Stimulated activated CD8-positive, alpha-beta memory T cell treated with anti-CD3 and anti-CD28 coated beads, Interleukin-12 subunit alpha, Interleukin-12 subunit beta, amount 100 ng/mL, for 1 hour (primary cell): ENCODE data around the gene PEPD.

Source experiments
- DNase-seq: peaks from one replicate; pipeline ENCODE4 v3.0.0-alpha.2; 2020; ENCODE audit warnings: low read depth

Gene PEPD

DNA sequence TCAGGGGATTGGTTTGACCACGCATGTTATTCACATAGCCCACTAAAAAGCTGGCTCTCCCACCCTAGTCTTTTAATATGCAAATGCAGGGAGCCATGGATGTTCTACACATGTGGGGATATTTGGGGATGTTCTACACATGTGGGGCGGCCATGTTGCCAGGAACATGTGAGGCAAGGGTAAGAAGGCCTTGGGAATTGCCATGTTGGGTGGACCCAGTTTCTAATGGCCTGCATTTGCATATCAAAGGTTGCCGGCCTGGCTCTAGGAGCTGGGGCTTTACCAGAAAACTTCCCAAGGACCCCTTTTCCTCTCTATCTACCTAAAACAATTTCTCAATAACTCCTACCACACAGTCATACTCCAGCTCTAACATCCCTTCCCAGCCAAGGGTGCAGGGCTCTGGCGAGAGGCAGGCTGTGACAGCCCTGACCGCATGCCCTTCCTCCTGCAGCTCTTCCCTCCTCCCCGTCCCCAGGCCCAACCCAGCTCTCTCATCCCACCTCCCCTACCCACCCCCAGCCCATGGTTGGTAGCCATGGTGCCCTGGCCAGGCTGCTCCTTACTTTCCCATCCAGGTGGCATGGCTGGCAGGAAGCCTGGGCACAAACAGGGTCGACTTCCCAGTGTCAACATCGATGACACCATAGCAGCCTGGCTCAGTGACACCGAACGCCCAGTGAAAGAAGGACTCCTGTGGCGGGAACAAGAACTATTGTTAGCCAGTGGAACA, 11.0 kb downstream of the PEPD start:
- DNase-seq, result no peak

DNA sequence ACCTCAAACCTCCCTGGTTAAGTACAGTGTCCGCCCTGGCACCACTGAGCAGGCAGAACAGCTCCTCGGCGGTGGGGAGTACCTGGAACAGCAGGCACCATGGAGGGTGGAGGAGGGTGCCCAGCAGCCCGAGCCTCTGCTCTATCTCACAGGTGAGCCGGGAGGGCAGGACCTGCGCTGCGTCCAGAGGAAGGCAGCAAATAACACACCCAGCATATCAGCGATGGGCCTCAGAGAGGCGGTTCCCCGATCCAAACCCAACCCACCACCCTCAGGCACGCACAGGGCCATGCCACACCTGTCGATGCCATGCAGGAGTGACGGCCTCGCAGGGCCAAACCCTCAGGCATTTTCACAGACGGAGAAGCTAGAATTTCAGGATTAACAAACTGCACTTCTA, 11.8 kb downstream of the PEPD start:
- no peak for DNase-seq

DNA sequence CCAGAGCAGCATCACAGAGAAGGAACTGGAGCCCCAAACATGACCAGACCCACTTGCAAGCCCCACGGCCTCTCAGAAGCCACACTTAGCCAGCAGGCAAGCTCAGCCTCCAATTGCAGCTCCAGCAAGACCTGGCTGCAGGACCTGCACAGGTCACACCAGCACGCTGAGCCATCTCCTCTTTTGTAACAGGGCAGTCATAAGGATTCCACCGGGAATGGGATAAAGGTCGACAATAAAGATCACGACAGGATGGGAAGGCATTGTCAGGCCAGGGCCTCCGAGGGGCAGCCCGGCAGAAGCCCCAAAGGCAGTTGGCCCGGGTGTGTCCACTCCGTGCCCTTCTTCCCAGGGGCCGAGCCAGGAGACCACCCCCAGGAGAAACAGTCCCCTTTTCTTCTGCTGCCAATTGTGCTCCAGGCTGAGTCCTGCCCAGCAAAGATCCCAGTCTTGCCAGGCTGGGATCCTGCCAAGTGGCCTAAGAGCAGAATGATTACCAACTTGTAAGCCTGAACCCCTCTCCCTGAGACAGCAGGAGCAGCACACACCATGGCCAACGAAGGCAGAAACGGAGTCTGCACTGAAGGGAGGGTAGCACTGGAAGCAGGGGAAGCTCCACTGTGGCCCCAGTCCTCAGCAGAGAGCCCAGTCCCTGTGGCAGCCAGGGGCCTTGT, 12.5 kb downstream of the PEPD start:
- no peak for DNase-seq

DNA sequence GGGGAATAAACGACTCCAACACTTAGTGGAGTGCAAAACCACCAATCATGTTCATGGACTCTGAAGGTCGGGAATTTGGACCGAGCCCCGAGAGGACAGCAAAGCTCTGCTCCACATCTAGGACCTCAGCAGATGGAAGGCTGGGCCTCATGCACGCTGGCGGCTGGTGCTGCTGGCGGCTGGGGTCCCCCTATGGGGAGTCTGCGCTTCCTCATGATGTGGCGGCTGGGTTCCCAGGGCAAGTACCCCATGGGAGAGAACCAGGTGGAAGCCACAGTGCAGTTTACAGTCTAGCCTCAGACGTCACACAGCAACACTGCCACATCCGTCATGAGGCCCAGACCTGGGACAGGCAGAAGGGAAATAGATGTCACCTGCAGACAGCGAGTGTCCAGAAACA, 13.2 kb downstream of the PEPD start:
- DNase-seq, result no peak

DNA sequence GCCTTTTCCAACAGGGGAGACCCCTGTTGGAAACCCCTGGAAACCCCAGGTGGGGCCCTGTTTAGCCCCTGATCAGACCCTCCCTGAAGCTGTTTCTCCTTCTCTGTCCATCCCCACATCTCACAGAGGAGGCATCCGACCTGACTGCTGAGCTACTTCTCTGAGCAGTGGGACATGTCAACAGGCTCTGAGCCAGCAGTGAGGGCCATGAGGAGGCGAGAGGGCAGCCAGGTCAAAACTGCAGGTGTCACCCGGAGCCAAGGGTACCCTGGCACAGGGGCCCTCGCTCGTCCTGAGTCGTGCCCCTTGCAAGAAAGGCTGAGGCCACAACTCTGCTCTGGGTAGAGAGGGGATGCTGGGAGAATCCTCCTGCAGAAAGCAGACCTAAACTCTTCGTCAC, 13.6 kb downstream of the PEPD start:
- DNase-seq, result no peak

DNA sequence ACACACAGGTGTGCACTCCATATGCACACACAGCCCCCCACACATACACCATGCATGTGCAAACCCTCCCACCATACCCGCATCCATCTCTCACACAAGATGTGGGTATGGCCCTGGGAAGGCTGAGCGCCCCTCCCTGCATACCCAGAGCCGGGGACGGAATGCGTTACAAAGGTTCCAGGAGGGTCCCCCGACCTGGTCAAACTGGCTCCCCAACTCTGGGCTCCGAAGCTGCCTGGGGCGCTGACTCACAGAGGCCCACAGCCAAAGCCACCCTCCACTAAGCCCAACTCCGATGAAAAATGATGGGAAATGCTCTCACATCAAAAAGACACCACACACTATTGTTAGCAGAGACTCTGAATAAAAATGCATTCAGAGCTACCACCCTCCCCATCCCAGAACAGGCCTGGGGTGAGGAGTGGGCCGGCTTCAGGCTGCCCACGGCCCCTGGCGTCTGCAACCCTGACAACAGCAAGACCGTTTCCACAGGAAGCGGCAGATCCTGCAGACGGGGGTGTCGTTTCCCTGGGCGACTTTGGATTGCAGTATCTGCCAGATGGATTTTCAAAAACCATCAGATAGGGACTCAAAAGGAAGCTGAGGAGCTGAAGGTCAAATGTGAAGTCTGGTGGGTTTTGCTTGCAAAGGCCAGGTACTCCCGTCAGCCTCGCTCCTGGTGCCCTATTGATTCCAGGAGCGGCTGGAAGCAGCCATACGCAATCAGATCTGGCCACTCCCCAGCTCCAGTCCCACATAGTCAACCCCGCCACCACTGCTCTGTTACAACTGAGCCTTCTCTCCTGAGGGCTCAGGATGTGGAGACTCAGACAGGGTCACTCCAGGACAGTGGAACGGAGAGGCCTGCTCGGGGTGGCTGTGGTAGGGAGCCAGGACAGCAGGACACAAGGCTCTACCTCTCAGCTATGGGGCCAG, 14.3 kb downstream of the PEPD start:
- DNase-seq, result no peak

DNA sequence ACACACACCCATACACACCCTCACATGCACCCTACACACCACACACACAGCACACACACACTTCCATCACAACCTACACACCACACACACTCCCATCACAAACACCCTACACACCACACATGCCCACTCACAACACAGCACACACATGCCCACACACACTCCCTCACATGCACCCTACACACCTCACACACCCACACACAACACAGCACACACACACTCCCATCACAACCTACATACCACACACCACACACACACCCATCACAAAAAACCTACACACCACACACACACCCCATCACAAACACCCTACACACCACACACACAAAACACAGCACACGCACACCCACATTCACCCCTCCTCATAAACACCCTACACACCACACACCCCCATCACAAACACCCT, 15.1 kb downstream of the PEPD start:
- DNase-seq, result no peak

DNA sequence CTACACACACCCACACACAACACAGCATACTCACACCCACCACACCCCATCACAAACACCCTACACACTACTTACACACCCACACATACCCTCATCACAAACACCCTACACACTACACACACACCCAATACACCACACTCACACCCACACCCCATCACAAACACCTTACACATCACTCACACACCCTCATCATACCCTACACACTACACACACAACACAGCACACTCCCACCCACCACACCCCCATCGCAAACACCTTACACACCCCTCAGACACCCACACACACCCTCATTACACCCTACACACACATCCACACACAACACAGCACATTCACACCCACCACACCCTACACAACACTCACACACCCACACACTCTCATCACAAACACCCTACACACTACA, 15.8 kb downstream of the PEPD start:
- DNase-seq, result no peak

DNA sequence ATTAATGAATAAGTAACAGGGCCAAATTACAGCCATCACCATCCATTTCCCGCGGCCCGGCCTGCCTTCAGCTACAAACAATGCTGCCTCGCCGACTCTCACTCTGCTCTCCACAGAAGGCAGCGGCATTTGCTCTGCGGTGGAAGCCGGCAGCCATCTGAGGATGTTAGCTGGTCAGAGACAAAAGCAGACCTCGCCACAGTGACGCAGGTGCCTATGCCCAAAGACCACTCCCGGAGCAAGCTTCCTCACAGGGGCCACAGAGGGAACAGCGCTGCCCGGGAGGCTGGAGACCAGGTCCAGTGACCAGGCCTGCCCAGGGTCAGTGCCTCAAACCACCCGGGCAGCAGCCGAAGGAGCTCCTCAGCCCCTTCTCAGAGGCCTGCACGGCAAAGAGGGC, 16.4 kb downstream of the PEPD start:
- DNase-seq, result no peak

DNA sequence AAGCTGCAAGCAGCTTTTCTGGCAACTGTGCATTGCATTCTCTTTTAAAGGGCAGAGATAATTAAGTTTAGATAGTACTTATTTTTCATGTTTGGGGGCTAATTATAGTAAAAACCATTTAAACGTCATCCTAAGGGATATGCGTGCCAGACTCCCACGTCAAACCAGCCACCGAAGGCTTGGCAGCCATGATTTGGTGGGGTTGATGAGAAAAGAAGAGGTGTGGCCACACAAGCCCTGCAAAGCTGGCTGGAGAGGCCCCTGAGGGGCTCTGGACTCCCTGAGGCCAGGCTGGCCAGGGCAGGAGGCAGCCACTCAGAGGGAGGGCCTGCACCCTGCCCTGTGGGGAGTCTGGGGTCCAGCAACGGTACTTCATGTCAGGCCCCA, 17.5 kb downstream of the PEPD start:
- no peak for DNase-seq

DNA sequence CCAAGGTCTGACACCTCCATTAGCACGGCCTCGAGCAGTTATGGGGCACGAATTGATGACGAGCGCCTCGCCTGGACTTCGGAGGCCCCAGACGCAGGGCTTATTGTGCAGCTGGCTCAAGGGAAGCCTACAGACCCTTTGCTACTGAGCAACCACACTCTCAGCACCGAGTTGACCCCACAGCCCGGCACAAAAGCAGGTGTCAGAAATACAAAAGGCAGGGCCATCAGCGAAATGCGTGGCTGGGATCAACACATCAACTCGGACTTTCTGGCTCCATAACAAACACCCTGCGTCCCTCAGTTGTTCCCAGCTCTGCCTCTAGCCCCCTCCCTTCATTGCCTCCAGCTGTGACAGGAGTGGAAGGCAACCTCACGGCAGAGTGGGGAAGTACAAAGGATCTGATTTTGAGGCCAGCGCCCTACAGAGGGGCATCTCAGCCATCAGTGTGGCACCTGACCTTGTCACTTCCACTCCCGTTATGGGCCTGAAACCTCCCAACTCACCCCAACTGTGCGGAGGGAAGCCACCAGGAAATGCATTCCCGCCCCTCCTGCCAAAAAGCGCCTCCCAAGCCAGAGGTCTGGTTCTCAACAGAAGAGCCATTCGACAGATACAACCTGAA, 18.0 kb downstream of the PEPD start:
- no peak for DNase-seq

DNA sequence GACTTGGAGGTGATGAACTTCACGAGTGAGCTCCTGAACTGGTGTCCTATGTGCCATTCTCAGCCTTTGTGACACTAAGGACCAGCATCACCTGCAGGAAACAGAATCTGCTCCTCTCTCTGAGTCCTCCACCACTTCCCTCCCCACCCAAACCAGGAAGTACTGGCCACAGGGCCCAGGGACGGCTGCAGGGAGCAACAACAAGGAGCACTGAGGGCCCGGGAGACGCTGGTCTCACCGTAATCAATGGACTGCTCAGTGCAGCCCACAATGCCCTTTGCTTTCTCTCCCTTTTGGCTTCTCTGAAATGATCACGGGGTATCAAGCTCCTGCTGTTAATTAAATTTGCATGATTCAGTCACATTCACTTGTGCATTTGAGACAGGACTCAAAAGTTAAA, 18.6 kb downstream of the PEPD start:
- DNase-seq, result no peak

DNA sequence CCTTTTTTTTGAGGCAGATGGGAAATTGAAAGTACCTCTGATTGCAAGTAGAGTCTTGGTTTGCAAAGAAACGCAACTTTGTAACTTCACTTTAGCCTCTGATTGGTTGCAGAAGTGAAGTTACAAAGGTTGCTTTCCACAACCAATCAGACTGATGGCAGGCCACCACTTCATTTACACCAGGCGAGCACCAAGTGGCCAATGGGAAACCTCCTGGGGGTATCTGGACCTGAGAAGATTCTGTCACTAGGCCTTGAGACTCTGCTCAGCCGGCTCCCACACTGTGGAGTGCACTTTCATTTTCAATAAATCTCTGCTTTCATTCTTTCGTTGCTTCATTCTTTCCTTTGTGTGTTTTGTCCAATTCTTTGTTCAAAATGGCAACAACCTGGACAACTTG, 19.1 kb downstream of the PEPD start:
- no peak for DNase-seq

DNA sequence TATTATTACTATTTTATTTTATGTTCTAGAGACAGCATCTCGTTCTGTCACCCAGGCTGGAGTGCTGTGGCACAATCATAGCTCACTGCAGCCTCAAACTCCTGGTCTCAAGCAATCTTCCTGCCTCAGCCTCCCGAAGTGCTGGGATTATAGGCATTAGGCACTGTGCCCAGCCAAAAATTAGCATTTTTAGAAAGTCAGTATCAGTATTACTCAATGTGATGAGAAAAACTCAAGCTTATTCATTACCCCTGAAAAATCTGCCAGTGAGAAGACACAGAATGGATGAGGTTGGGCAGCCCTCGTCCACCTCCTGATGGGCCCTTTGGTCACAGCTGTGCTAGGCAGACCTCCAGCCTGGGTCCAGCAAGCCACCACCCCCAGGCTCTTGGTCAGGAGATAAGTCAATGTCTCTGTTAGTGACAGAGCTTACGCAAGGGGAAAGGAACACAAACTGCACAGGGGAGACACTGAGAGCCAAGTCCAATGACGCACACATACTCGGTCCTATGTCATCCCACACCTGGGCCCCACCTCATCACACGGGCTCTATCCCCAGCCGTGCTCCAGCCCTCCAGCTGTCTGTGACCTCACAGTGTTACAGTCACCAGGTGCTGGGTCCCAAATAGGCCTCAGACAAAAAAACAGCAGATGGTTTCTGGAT, 19.8 kb downstream of the PEPD start:
- DNase-seq, result no peak

DNA sequence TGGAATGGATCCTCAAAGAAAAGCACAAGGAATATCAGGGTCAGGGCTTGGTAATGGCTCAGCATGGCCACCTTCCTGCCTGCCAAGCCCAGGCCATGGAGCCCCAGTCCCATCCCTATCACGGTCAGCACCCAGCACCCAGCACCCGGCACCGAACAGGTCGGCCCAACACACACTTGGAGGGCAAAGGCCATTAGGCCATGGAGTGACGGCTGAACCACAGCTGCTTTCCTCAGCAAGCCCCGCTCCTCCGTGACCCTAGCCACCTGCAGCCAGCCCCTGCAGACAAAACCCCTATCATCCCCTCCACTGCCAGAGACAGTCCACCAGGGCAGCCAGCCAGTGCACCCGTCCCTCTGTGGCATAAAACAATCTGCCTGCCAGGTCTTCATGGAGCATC, 20.6 kb downstream of the PEPD start:
- DNase-seq, result no peak

DNA sequence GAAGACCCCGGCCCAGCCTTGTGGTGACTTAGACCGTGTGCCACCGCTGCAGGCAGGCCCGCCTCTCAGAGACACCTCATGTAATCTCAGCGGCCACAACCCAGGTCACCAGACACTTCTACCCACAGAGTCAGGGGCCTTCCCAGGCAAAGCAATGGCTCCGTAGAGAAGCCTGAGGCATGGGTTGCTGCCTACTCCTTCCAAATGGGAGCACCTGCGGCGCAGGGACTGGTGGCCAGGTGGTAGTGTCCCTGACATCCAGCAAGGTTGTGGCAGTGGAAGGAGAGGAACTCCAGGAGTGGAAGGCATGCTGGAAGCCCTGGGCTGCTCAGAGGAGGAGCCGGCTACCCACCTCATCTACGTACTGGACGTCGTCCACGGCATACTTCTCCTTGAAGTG, 21.0 kb downstream of the PEPD start:
- no peak for DNase-seq

DNA sequence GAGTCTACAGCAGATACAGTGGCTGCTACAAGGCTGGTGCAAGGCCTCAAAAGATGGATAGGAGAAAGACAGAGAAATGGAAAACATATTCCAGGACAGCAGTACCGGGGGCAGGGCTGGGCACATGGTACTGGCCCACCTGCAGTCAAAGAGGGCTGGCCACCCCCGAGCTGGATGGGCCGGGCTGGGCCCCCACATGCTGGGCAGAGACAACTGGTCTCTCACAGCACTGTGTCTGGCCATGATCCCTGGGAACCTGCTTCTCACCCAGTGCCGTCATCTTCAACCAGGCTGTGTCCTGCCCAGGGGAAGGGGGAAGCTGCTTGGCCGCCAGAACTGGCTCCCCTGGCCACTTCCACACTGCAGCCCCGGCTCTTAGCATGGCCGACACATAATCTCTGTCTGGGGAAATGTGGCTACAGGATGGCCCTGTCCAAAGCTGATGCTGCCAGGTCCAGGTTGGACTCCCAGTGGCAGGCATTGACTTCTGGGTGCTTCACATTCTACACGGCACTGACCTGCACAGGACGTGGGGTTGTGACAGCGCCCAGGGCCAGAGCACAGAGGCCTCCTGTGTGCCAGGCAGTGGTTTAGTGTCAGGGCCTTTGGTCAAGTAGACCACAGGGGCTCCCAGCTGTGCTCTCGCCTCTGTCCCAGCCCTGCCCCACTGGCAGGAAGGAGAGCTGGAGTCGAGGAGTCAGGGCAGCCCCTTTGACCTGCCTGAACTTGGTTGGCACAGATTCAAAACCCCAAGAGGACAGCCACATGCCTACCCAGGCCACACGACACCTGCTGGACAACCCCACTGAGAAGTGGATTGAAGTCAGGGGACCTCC, 21.7 kb downstream of the PEPD start:
- DNase-seq, result no peak

DNA sequence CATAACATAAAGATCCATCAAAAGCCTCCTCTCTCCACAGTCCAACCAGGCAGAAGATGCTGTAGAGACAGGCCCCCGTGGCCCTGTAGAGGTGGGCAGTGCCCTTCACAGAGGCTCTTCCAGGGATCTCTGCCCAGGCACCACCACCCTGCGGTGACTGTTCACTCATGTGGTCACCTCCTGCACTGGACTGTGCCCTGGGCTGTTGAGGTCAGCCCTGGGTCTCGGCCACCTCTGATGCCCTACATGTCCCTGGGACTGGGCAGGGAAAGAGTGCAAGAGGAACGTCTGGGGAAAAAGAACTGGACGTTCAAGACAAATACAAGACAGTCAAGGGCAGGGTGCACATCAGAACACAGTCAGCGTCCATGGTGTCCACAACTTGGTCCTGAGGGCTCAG, 22.3 kb downstream of the PEPD start:
- DNase-seq, result no peak

DNA sequence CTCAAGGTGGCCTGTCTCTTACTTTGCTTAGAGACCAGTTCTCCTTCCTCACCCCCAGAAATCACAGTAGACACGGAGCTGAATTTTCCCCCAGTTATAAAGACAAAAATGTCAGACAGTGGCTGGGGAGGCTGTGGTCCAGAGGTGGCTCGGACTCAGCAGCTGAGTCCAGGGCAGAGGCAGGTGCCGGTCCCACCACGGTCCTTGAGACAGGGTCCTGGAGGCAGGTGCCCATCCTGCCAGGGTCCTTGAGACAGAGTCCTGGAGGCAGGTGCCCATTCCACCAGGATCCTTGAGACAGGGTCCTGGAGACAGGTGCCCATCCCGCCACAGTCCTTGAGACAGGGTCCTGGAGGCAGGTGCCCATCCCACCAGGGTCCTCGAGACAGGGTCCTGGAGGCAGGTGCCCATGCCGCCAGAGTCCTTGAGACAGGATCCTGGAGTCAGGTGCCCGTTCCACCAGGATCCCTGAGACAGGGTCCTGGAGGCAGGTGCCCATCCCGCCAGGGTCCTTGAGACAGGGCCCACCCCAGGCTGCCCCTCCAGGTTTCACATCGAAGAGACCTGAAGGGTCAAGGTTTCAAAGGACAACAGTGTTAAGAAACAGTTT, 23.1 kb downstream of the PEPD start:
- no peak for DNase-seq

DNA sequence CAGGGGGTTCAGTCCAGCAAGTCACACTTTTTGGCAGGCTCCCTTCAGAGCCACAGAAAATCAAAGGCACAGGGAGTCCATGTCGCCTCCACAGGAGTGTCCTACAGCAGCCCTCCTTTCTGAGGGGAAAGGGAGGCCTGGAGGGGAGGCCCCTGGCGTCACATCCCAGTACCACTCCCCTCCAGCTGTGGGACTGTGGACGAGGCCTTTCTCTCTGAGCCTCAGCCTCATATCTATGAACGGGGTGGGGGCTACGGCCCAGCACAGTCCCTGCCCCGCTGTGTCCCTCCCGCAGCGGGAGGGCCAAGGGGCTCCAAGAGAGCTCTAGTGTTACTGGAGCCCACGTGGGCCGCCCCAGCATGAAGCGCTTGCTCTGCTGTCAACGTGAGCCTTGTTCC, 23.8 kb downstream of the PEPD start:
- DNase-seq, result no peak
